ENCODE data around the gene CD96. TPM values are rescaled to one million over a fixed set of nuclear protein-coding genes. Genes with fewer than 3 reads are reported as not detected.
"Not testable (repeated sequence)": the region's sequence is repeated elsewhere in the genome, so short reads cannot be mapped to it uniquely, and the experiment has no call there.

Gene CD96
- total RNA-seq, 1 donor from 2014 or later, result 0.32 TPM

DNA sequence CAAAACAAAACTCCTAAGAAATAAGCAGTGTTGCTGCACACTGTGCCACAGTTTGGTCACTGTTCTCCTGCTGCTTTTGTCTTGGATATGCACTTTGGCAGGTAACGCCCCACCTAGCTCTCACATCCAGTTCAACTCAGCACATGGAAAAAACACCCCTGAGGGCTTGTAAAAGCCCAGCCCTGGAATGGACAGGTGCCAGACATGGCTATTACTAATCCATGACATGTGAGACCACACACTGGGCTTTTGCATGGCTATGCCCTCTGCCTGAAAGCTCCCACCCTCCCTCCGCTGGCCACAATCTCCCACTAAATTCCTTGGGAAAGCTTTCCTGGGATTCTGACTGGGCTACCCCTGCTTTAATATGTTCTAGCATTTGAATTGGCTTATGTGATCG, 77.8 kb downstream of the CD96 start:
- Histone ChIP-seq H3K36me3 (no peaks in the 10 kb centered on the region), H3K4me3 (no peak overlapping the region), H3K27me3 (no peaks in the 10 kb centered on the region), H3K27ac (no peak overlapping the region), H3K4me1 (no peaks in the 10 kb centered on the region), H3K9me3 (no peaks in the 10 kb centered on the region)
- TF ChIP-seq, protein P1, sequence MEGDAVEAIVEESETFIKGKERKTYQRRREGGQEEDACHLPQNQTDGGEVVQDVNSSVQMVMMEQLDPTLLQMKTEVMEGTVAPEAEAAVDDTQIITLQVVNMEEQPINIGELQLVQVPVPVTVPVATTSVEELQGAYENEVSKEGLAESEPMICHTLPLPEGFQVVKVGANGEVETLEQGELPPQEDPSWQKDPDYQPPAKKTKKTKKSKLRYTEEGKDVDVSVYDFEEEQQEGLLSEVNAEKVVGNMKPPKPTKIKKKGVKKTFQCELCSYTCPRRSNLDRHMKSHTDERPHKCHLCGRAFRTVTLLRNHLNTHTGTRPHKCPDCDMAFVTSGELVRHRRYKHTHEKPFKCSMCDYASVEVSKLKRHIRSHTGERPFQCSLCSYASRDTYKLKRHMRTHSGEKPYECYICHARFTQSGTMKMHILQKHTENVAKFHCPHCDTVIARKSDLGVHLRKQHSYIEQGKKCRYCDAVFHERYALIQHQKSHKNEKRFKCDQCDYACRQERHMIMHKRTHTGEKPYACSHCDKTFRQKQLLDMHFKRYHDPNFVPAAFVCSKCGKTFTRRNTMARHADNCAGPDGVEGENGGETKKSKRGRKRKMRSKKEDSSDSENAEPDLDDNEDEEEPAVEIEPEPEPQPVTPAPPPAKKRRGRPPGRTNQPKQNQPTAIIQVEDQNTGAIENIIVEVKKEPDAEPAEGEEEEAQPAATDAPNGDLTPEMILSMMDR (IDR thresholded peaks at IDR 0.05), result no peak
- no peak for DNase-seq (ENCODE audit: low spot score in 2 of 2)
- intact Hi-C loops (cut with DNase I), result no loop called here

DNA sequence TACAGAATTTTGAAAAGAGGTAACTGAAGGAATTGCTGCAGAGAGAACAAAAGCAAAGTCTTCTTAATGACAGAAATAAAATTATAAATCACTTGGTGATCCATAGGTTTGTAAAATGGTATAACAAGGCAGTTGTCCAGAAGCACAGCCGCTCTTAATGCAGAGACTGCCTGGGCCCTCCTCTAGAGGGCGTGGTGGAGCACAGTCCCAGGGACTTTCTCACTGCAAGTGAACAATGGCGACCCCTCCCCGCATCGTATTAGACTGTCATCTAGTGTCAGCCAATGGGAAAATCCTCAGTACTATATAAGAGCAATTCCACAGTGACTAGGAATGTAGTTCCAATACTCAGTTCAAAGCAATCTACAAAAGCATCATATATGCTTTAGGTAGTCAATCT, 79.5 kb downstream of the CD96 start:
- H3K4me1 ChIP-seq, result no peaks in the 10 kb centered on the region
- H3K27me3 ChIP-seq, result no peaks in the 10 kb centered on the region
- intact Hi-C loops (cut with DNase I), result no loop called here
- no peaks in the 10 kb centered on the region for H3K9me3 ChIP-seq
- H3K27ac ChIP-seq, result no peak overlapping the region
- no peak overlapping the region for H3K4me3 ChIP-seq
- TF ChIP-seq, protein P1 (IDR thresholded peaks at IDR 0.05), result no peak
- H3K36me3 ChIP-seq, result no peaks in the 10 kb centered on the region
- DNase-seq (ENCODE audit: low spot score in 2 of 2), result no peak

DNA sequence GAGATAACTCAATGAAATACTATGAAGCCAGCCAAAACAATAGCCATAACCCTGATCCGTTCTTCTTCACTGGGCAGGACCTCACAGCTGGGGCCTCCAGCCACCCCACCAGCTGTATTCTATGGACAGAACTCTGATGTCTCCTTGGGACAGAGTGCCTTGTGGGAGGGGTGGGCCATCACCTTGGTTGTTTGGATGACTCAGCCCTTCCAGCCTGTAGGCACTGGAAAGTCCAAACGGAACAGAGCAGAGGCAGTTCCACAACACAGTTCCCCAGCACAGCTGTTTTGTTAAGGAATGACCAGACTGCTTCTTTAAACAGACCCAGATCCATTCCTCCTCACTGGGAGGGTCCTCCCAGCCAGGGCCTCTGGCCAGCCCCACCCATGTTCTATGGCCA, 85.1 kb downstream of the CD96 start:
- Histone ChIP-seq H3K27ac (no peak overlapping the region), H3K27me3 (no peaks in the 10 kb centered on the region), H3K4me3 (no peak overlapping the region), H3K9me3 (peaks cover 8 to 13% of the 10 kb centered on the region in 2 donors), H3K4me1 (no peaks in the 10 kb centered on the region), H3K36me3 (no peaks in the 10 kb centered on the region)
- TF ChIP-seq, protein P1 (IDR thresholded peaks at IDR 0.05), result no peak
- DNase-seq (ENCODE audit: low spot score in 2 of 2), result no peak
- intact Hi-C loops (cut with DNase I), result no loop called here

DNA sequence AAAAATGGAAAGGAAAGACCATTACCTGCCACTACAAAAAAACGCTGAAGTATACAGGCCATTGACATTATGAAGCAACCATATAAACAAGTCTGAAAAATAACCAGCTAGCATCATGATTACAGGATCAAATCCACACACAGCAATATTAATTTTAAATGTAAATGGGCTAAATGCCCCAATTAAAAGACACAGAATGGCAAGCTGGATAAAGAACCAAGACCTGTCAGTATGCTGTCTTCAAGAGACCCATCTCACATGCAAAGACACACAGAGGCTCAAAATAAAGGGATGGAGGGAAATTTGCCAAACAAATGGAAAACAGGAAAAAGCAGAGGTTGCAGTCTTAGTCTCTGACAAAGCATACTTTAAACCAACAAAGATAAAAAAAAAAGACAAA, 87.0 kb downstream of the CD96 start:
- H3K36me3 ChIP-seq; H3K27ac ChIP-seq; H3K27me3 ChIP-seq; DNase-seq (ENCODE audit: low spot score in 2 of 2); H3K4me1 ChIP-seq; intact Hi-C loops (cut with DNase I); H3K4me3 ChIP-seq: not testable (repeated sequence)
- peaks cover 8 to 13% of the 10 kb centered on the region in 2 donors for H3K9me3 ChIP-seq

DNA sequence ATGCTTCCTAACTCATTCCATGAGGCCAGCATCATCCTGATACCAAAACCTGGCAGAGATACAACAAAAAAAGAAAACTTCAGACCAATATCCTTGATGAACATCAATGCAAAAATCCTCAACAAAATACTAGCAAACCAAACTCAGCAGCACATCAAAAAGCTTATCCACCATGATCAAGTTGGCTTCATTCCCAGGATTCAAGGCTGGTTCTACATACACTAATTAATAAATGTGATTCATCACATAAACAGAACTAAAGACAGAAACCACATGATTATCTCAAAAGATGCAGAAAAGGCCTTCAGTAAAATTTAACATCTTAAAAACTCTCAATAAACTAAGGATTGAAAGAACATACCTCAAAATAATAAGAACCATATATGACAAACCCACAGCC, 88.6 kb downstream of the CD96 start:
- intact Hi-C loops (cut with DNase I); H3K27me3 ChIP-seq; DNase-seq (ENCODE audit: low spot score in 2 of 2); H3K36me3 ChIP-seq; H3K4me1 ChIP-seq; H3K4me3 ChIP-seq; H3K27ac ChIP-seq: not testable (repeated sequence)
- peaks cover 8 to 13% of the 10 kb centered on the region in 2 donors for H3K9me3 ChIP-seq

DNA sequence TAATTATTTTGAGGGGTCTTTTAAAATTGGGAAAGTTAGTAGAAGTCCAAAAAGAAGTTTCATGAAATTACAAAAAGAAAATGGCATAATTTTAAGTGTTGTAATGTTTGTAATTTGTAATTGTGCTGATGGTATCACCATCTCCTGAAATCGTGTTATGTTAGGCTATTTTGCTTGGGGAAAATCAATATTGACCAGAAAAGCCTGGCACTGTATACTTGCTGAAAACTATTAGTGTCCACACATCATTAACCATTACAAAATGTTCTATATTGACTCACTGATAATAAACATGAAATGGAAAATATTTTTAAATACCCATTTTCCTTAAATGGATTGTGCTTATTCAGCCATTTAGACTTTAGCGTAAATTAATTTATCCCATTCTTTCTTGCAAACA, 93.4 kb downstream of the CD96 start:
- no peak overlapping the region for H3K27ac ChIP-seq
- no peak overlapping the region for H3K4me3 ChIP-seq
- no peaks in the 10 kb centered on the region for H3K9me3 ChIP-seq
- no peaks in the 10 kb centered on the region for H3K4me1 ChIP-seq
- TF ChIP-seq, protein P1 (IDR thresholded peaks at IDR 0.05), result no peak
- no peaks in the 10 kb centered on the region for H3K27me3 ChIP-seq
- intact Hi-C loops (cut with DNase I), result no loop called here
- no peaks in the 10 kb centered on the region for H3K36me3 ChIP-seq
- no peak for DNase-seq (ENCODE audit: low spot score in 2 of 2)

DNA sequence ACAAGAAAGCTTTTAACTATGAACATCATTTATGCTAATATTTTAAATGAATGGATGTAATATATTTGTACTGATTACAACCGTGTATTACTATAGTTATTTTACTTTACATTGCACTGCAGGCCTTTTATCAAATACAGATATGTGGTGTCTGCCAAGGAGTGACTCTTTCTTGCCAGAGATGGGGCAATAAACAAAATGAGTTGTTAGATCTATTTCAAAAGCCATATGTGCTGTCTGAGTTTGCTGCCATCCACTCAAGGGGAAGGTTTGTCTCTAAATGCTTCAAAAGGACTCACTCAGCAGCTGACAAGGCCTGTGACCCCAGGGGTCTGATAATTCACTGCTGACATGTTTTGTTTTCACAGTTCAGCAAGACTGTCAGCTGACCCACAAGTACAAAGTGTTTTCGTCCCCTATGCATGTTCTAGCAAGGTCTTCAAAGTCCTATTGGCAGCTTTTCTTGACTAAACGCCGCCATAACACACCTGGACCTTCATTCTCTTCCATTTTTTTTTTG, 94.4 kb downstream of the CD96 start:
- H3K27ac ChIP-seq, result no peak overlapping the region
- TF ChIP-seq, protein P1 (IDR thresholded peaks at IDR 0.05), result no peak
- no peak overlapping the region for H3K4me3 ChIP-seq
- H3K9me3 ChIP-seq, result no peaks in the 10 kb centered on the region
- no peaks in the 10 kb centered on the region for H3K27me3 ChIP-seq
- no peak for DNase-seq (ENCODE audit: low spot score in 2 of 2)
- intact Hi-C loops (cut with DNase I), result no loop called here
- H3K4me1 ChIP-seq, result no peaks in the 10 kb centered on the region
- no peaks in the 10 kb centered on the region for H3K36me3 ChIP-seq

Data from ascending aorta (tissue), 2 donors.